Kidney epithelial cell (primary cell): ENCODE data around the gene CLHC1. TPM values are rescaled to one million over a fixed set of nuclear protein-coding genes. Genes with fewer than 3 reads are reported as not detected.
A peak's percentile ranks its signal among the peaks of the same experiment; 100 is the strongest.
"Not testable (repeated sequence)": the region's sequence is repeated elsewhere in the genome, so short reads cannot be mapped to it uniquely, and the experiment has no call there.

ENCODE experiments used
- DNase-seq: peaks from one replicate; pipeline ENCODE4 v3.0.0-alpha.2; 2010; ENCODE audit warnings: low read depth
- H3K27me3 ChIP-seq: 2 replicates; pipeline ENCODE4 v1.6.0; 2011; ENCODE audit warnings: low read length; ENCODE audit not compliant: control insufficient read depth, insufficient read depth
- H3K36me3 ChIP-seq: 2 replicates; pipeline ENCODE4 v1.5.1; 2011; ENCODE audit warnings: low read length; ENCODE audit not compliant: control insufficient read depth, insufficient read depth
- H3K4me3 ChIP-seq: 2 replicates; pipeline ENCODE4 v1.5.1; 2011; ENCODE audit warnings: low read depth, mild to moderate bottlenecking, control low read depth, low read length
- total RNA-seq: library from RNA; depleted of rRNA; stranded (reverse); fragments of >200 nt; gene quantifications from 2 replicates; pipeline ENCODE4 v1.2.3, GENCODE V29; 2015
- TF ChIP-seq, protein P1 (sequence below): IDR thresholded peaks from 2 replicates; pipeline ENCODE4 v1.5.1; 2011; ENCODE audit warnings: mild to moderate bottlenecking, moderate library complexity, low read length, control low read depth, inconsistent platforms; ENCODE audit not compliant: insufficient read depth, poor library complexity, severe bottlenecking

Gene CLHC1
- 5.8 and 16.5 TPM in 2 replicates for total RNA-seq

- H3K36me3 ChIP-seq: peaks cover 1% of the 10 kb centered on the region
- H3K4me3 ChIP-seq: peak within 1 kb of the TSS; percentile 77
- no peaks in the 10 kb centered on the region for H3K27me3 ChIP-seq
- peak; percentile 97 for DNase-seq
- TF ChIP-seq, protein P1, sequence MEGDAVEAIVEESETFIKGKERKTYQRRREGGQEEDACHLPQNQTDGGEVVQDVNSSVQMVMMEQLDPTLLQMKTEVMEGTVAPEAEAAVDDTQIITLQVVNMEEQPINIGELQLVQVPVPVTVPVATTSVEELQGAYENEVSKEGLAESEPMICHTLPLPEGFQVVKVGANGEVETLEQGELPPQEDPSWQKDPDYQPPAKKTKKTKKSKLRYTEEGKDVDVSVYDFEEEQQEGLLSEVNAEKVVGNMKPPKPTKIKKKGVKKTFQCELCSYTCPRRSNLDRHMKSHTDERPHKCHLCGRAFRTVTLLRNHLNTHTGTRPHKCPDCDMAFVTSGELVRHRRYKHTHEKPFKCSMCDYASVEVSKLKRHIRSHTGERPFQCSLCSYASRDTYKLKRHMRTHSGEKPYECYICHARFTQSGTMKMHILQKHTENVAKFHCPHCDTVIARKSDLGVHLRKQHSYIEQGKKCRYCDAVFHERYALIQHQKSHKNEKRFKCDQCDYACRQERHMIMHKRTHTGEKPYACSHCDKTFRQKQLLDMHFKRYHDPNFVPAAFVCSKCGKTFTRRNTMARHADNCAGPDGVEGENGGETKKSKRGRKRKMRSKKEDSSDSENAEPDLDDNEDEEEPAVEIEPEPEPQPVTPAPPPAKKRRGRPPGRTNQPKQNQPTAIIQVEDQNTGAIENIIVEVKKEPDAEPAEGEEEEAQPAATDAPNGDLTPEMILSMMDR: no peak
Measured at GRCh38 chr2:55232084-55232862, at the start of gene CLHC1, which contains the start of gene RPS27A. CLHC1 (minus strand) TSS chr2:55232293; CDS start chr2:55222411, 9,882 bp downstream. RPS27A (plus strand) TSS chr2:55232688; CDS start chr2:55232825, 137 bp downstream.

GRCh38 chr2:55280851-55281546 lies 48.9 kb upstream of the CLHC1 start:
- not testable (repeated sequence) for DNase-seq, H3K4me3 ChIP-seq, H3K36me3 ChIP-seq, H3K27me3 ChIP-seq

DNA sequence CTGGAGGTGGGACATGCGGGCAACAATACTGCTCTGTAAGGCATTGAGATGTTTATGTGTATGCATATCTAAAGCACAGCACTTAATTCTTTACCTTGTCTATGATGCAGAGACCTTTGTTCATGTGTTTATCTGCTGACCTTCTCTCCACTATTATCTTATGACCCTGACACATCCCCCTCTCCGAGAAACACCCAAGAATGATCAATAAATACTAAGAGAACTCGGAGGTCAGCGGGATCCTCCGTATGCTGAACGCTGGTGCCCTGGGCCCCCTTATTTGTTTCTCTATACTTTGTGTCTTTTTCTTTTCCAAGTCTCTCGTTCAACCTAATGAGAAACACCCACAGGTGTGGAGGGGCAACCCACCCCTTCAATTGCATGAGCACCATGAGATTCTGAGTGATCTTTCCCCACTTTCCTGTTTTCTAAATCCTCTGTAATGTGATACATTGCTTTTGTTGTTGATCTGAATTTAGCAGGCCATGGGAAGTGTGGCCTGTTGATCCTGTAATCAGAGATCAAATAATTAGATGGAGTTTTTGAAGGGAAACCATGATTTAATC lies 47.8 kb upstream of the CLHC1 start:
- DNase-seq, H3K27me3 ChIP-seq, H3K4me3 ChIP-seq, H3K36me3 ChIP-seq: not testable (repeated sequence)

DNA sequence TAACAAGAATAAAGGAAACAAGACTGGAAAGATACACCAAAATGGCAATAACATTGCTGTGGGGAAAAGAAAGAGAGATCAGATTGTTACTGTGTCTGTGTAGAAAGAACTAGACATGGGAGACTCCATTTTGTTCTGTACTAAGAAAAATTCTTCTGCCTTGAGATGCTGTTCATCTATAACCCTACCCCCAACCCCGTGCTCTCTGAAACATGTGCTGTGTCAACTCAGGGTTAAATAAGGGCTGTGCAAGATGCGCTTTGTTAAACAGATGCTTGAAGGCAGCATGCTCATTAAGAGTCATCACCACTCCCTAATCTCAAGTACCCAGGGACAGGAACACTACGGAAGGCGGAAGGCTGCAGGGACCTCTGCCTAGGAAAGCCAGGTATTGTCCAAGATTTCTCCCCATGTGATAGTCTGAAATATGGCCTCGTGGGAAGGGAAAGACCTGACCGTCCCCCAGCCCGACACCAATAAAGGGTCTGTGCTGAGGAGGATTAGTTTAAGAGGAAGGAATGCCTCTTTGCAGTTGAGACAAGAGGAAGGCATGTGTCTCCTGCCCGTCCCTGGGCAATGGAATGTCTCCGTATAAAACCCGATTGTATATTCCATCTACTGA lies 47.2 kb upstream of the CLHC1 start:
- not testable (repeated sequence) for H3K27me3 ChIP-seq, DNase-seq, H3K36me3 ChIP-seq, H3K4me3 ChIP-seq

- Histone ChIP-seq H3K27me3 (no peaks in the 10 kb centered on the region), H3K4me3 (no peak overlapping the region), H3K36me3 (no peaks in the 10 kb centered on the region)
- TF ChIP-seq, protein P1: no peak
- no peak for DNase-seq
Measured at GRCh38 chr2:55277310-55277709, 45.2 kb upstream of the CLHC1 start.

GRCh38 chr2:55274346-55274745 lies 42.3 kb upstream of the CLHC1 start:
- not testable (repeated sequence) for DNase-seq, H3K27me3 ChIP-seq, H3K4me3 ChIP-seq, H3K36me3 ChIP-seq

GRCh38 chr2:55269645-55269990 lies 37.5 kb upstream of the CLHC1 start:
- TF ChIP-seq, protein P1: no peak
- no peaks in the 10 kb centered on the region for H3K36me3 ChIP-seq
- no peak for DNase-seq
- peak overlapping the region; percentile 81 for H3K4me3 ChIP-seq
- H3K27me3 ChIP-seq: no peaks in the 10 kb centered on the region
